NCI-H1930 (cell line): ENCODE measurements around the gene AKT3.
"Not testable (repeated sequence)": the region's sequence is repeated elsewhere in the genome, so short reads cannot be mapped to it uniquely, and the experiment has no call there.

Experiments used
- DNase-seq, 2 experiments: peaks; one replicate each; lab custom pipeline; 2025; lab: John Stamatoyannopoulos, UW

AKT3 gene

GRCh38 chr1:243850202-243850451 lies at the start of gene AKT3:
Gene AKT3 (minus strand): TSS chr1:243850243. CDS start chr1:243843170, 7,073 bp downstream.
- peak; percentile 79 to 83 for DNase-seq

- DNase-seq = no peak
These were observed 48.2 kb upstream of the AKT3 start for GRCh38 chr1:243898278-243898677.

GRCh38 chr1:243896313-243896712 lies 46.3 kb upstream of the AKT3 start:
- no peak for DNase-seq

- no peak for DNase-seq
These were observed 42.4 kb upstream of the AKT3 start for GRCh38 chr1:243892456-243892855.

GRCh38 chr1:243890576-243890975 lies 40.5 kb upstream of the AKT3 start:
- no peak for DNase-seq

GRCh38 chr1:243885806-243886205 lies 35.8 kb upstream of the AKT3 start:
- DNase-seq = no peak

- no peak for DNase-seq
These were observed 34.6 kb upstream of the AKT3 start for GRCh38 chr1:243884603-243885002.

GRCh38 chr1:243883551-243883950 lies 33.5 kb upstream of the AKT3 start:
- no peak for DNase-seq

- DNase-seq = peak in 1 of 2 experiments; percentile 76
These were observed 32.2 kb upstream of the AKT3 start for GRCh38 chr1:243882276-243882675.

- DNase-seq = not testable (repeated sequence)
These were observed 27.0 kb upstream of the AKT3 start for GRCh38 chr1:243877058-243877457.

GRCh38 chr1:243855616-243856318 lies 5.7 kb upstream of the AKT3 start:
- no peak for DNase-seq

GRCh38 chr1:243851765-243852164 lies 1.7 kb upstream of the AKT3 start:
- no peak for DNase-seq

GRCh38 chr1:243851257-243851756 lies 1.3 kb upstream of the AKT3 start:
- no peak for DNase-seq

- DNase-seq = peak; percentile 79 to 83
These were observed 611 bp upstream of the AKT3 start for GRCh38 chr1:243850452-243851256.

GRCh38 chr1:243849421-243850201 lies 432 bp downstream of the AKT3 start:
- peak; percentile 49 to 50 for DNase-seq

- peak; percentile 16 to 50 for DNase-seq
These were observed 1.1 kb downstream of the AKT3 start for GRCh38 chr1:243848858-243849420.

GRCh38 chr1:243848165-243848857 lies 1.7 kb downstream of the AKT3 start:
- DNase-seq = no peak

GRCh38 chr1:243846761-243847160 lies 3.3 kb downstream of the AKT3 start:
- DNase-seq = no peak

GRCh38 chr1:243845888-243846287 lies 4.2 kb downstream of the AKT3 start:
- no peak for DNase-seq

GRCh38 chr1:243844186-243844585 lies 5.9 kb downstream of the AKT3 start:
- DNase-seq = no peak

- DNase-seq = no peak
These were observed 7.0 kb downstream of the AKT3 start for GRCh38 chr1:243842978-243843511.
